Spleen (tissue), 7 donors: ENCODE results near the gene ZNF26.

ENCODE experiments used
- POLR2AphosphoS5 ChIP-seq, 3 donors: sonication (generic); formaldehyde crosslinking; IDR thresholded peaks; one replicate each; pipeline ENCODE4 v1.5.1; 2017; ENCODE audit warnings: antibody characterized with exemption in 3 of 3
- TF ChIP-seq, protein P1 (sequence below), 11 experiments: fragments of 200-600 bp in 7 of 11; fragments of 450-650 bp in 4 of 11; sonication (generic) in 4 of 11; IDR thresholded peaks in 8 of 11; conservative IDR thresholded peaks in 3 of 11; 1 replicate in 7 of 11; 2 replicates in 4 of 11; pipeline versions ENCODE4 v1.4.0 to v1.8.0; 2016 to 2021; ENCODE audit warnings: antibody characterized with exemption in 11 of 11, inconsistent platforms in 4 of 11, mild to moderate bottlenecking in 1 of 11
- donor health status: DM: no; HTN: no; CAD: no; lungs with moderate emphysema.
- donor health status: DM: no; HTN: no; CAD: no.
- donor health status: DM: no; HTN: no; CAD: no.

DNA sequence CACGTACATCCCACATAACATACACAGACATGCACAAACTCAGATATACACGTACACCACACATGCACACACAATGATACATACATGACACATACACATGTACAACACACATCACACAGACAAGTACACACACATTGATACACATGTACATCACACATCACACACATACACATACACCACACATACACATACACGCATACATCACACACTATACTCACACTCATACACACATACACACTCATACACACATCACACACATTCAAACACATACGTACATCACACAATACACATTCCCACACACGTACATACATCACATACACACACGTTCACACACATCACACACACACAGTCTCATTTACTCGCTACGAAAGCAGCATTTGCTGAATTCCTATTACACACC lies 34.5 kb upstream of the ZNF26 start:
- TF ChIP-seq POLR2AphosphoS5 (IDR thresholded peaks at IDR 0.05), result no peak
- TF ChIP-seq, protein P1, sequence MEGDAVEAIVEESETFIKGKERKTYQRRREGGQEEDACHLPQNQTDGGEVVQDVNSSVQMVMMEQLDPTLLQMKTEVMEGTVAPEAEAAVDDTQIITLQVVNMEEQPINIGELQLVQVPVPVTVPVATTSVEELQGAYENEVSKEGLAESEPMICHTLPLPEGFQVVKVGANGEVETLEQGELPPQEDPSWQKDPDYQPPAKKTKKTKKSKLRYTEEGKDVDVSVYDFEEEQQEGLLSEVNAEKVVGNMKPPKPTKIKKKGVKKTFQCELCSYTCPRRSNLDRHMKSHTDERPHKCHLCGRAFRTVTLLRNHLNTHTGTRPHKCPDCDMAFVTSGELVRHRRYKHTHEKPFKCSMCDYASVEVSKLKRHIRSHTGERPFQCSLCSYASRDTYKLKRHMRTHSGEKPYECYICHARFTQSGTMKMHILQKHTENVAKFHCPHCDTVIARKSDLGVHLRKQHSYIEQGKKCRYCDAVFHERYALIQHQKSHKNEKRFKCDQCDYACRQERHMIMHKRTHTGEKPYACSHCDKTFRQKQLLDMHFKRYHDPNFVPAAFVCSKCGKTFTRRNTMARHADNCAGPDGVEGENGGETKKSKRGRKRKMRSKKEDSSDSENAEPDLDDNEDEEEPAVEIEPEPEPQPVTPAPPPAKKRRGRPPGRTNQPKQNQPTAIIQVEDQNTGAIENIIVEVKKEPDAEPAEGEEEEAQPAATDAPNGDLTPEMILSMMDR (IDR thresholded peaks at IDR 0.05 in 8 of 11, conservative IDR thresholded peaks at IDR 0.05 in 3 of 11), result no peak
